HG03575 (cell line): Measurements from ENCODE around the gene CNOT1.
"Not testable (repeated sequence)": the region's sequence is repeated elsewhere in the genome, so short reads cannot be mapped to it uniquely, and the experiment has no call there.

Source experiments
- ATAC-seq: cut with Tn5 transposase; IDR thresholded peaks from one replicate; pipeline ENCODE4 v1.9.1; 2021; ENCODE audit not compliant: unreplicated experiment, insufficient number of reproducible peaks, low FRiP score; ENCODE audit errors: extremely low read depth

CNOT1 gene

DNA sequence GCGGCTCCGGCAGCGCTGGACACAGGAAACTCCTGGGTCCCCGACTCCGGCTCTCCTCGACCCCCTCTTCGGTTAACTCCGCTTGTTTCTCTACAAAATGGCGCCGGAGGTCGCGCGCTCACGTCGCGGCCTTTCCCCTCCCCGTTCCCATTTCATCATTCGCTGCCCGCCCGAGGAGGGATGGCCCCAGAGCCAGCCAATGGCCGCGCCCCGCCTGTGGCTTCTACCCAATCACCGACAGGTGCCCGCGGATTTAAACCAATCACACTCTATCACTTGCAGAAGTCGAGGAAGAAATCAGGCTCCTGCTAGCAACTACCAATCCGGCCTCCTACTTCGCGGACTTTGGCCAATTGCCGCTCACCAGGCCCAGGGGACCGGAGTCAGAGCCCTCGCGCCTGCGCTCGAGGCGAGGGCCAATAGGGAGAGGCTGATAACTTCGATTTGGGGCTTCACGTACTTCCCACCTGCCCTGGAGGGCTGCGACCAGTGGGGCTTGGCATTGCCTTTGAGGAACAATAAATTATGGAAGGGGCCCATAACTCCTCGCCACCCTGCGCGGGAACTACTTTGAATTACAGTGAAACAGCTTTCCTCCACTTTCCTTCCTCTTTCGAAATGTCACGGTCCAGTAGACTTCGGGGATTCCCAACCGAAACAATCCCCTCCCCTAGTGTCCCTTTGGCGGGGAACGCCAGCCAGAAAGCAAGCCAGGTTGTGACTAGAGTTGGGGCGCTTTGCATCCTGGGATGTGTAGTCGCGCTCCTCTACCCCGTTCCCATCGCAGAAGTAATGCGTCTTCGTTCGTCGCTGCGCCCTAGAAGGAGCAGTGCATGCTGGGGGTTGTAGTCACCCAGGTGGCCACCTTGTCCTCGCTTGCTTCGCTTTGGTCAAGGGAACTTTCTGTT lies at the start of gene CNOT1:
CNOT1 (minus strand) TSS at position 94 of the 908 bp plus-strand sequence. CDS start 30,489 bp downstream, outside the sequence.
- peak; percentile 87 for ATAC-seq

DNA sequence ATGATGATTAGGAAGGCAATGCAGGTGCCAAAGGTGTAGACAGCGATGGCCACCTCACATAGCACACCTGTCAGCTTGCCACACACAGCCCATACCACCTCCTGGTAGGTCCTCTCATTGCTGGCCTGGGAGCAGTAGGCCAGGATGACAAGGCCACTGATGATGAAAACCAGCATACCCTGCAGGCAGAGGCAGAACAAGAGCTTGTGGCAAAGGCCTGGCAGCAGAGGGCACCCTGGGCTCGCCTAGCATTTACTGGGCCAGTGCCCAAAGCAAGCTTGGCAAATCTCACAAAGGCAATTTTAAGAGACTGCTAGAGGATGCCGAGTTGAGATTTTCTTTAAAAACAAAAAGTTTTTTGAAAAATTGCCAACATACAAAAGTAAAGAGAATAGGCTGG lies 49.1 kb upstream of the CNOT1 start:
- no peak for ATAC-seq

- ATAC-seq = no peak
Observed at GRCh38 chr16:58678269-58678668, 48.6 kb upstream of the CNOT1 start.

GRCh38 chr16:58670946-58671583 lies 41.4 kb upstream of the CNOT1 start:
- no peak for ATAC-seq

- no peak for ATAC-seq
Observed at GRCh38 chr16:58670177-58670576, 40.6 kb upstream of the CNOT1 start.

GRCh38 chr16:58665200-58665599 lies 35.6 kb upstream of the CNOT1 start:
- ATAC-seq = no peak

DNA sequence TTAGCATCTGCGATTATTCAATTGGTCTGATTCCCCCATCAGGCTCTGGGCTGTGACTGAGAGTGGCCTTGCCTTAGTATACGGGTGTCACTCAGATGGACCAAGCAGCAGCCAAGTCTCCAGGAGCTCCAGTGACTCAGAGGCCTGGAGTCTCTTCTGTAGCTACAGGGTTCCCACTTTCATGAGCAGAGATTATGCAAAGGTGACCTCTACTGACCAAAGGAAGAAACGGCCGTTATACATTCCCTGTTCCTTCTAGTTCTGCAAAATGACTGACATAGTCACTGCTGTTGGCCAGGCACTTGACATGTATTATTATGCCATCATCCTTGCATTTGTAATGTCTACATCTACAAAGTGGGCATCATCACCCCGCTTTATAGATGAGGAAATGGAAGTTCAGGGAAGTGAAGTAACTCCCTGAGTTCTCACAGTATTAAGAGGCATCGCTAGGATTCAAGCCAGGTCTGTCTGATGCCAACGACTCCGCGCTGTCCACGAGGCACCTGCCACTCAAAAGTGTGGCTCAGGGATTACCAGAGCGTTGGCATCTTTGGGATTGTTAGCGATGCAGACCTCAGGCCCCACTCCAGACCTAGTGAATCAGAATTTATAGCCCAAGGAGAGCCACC lies 31.7 kb upstream of the CNOT1 start:
- no peak for ATAC-seq

DNA sequence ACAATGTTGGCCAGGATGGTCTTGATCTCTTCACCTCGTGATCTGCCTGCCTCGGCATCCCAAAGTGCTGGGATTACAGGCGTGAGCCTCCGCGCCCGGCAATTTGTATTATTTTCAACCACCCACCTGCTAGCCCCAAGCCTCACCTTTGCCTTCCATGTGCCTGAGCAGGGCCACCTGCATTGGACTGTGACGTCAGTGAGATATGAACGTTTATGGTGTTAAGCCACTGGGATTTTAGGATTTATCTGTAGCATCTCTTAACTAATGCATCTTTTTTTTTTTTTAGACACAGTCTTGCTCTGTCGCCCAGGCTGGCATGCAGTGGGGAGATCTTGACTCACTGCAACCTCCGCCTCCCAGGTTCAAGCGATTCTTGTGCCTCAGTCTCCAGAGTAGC lies 30.3 kb upstream of the CNOT1 start:
- ATAC-seq = not testable (repeated sequence)

DNA sequence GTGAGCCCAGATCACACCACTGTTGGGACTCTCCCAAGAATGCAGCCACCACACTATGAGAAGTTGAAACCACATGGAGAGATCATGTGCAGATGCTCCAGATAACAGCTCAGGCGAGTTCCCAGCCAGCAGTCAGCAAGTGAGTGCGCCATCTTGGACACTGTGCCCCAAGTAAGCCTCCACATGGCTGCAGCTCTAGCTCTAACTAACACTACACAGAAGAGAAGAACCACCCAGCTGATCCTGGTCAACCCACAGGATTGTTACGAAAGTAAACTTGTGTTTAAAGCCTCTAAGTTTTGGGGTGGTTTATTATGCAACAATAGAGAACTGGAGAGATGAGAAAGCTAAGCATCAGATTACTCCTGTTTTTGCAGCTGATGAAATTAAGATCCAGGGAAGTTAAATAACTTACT lies 29.2 kb upstream of the CNOT1 start:
- ATAC-seq = no peak

DNA sequence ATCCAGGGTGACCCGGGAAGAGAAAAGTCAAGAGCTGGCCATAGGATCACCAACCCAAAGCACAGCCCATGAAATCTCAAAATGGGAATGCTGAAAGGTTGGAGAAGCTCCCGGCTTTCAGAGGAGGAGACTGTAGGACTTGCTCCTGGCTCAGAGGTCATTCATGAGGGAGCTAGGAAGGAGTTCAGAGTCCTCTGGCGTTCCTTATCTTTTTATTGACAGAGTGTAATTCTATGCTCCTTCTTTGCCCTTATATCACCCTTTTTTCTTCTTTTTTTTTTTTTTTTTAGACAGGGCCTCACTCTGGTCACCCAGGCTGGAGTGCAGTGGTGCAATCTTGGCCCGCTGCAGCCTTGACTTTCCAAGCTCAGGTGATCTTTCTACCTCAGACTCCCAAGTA lies 27.3 kb upstream of the CNOT1 start:
- ATAC-seq = no peak

DNA sequence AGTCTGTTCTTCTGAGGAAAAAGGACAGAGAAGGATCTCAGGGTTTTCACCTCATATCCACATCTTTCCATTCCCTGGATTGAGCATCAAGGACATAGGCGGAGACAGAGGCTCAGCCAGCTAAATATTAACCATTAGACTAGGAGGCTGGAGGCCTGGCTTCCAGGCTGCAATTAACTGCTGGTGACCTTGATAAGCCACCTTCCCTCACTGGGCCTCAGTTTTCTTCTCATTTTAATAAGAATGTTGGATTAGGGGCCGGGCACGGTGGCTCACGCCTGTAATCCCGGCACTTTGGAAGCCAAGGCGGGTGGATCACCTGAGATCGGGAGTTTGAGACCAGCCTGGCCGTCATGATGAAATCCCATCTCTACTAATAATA lies 25.6 kb upstream of the CNOT1 start:
- no peak for ATAC-seq

- no peak for ATAC-seq
Observed at GRCh38 chr16:58654560-58655214, 25.1 kb upstream of the CNOT1 start.

DNA sequence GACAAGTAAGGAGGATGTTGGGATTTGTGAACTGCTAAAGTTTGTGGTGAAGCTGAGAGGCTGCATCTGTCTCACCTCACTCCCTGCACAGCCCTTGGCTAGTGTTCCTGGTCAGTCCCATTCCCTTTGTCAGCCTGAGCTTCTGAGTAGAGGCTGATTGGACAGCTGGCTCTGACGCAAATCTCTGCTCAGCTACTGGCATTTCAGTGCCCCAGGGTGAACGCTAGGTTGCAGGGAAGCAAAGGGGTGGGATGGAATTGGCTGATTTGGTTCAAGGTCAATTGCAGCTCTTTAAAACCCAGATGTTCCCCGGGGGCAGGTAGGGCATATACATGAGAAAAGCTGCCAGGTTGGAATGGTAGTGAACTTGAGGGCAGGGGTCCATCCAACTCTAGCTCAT lies 23.1 kb upstream of the CNOT1 start:
- ATAC-seq = no peak

GRCh38 chr16:58651965-58652348 lies 22.3 kb upstream of the CNOT1 start:
- ATAC-seq = no peak

GRCh38 chr16:58649707-58650106 lies 20.1 kb upstream of the CNOT1 start:
- ATAC-seq = no peak

DNA sequence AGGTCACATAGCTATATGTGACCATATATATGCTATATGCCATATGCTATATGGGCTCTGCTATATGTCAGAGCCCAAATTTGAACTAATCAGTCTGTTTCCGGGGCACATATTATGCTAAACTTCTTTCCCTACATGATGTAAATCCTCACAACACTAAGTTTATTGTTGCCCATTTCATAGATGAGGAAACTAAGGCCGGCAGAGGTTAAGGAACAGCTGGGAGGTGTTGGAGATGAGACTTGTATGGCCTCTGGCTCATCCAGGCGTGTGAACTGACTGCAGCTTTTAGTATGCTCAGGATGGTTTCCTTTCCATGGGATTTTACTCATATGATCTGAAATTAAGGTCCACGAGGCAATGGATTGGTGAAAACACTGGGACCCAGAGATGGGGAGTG lies 17.5 kb upstream of the CNOT1 start:
- no peak for ATAC-seq

DNA sequence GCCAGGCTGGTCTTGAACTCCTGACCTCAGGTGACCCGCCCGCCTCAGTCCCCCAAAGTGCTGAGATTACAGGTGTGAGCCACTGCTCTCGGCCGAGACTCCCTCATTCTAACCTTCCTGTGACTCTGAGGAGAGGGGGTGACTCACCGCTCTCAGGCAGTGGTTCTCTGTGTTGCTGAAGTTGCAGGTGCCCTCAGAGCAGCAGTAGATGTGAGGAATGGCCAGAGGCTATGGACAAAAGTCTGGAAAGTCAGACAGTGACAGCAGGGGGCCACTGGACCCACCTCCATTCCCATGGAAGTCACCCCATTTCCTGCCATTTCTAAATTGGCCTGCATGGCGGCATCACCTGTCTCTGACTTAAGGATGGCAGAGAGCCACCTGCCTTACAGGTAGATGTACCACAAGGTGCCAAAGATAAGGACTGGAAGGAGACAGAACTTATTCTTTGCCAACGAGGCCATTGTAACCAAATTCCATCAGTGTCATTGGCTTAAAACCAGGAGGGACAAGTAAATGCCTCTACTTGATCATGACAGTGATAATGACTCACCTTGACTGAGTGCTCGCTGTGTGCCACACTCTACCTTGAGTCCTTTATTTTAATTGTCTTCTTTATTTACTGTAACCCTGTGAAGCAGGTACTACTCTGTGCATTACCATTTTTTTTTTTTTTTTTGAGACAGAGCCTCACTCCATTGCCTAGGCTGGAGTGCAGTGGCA lies 15.3 kb upstream of the CNOT1 start:
- no peak for ATAC-seq

DNA sequence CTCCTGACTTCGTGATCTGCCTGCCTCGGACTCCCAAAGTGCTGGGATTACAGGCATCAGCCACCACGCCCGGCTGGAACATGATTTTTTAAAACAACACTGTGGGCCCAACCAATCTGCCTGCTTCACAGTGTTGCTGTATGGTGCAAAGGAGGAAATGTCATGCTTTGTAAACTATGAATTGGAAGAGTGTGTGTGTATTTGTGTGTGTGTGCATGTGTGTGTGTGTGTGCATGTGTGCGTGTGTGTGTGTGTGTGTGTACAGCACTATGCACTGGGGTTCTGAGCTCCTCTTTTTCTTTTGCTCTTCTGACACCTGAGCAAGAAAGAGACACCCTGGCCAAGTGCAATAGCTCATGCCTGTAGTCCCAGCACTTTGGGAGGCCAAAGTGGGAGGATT lies 14.5 kb upstream of the CNOT1 start:
- ATAC-seq = no peak

GRCh38 chr16:58640949-58641348 lies 11.3 kb upstream of the CNOT1 start:
- no peak for ATAC-seq
